ENCODE results near the gene LPA.
"Not testable (repeated sequence)": the region's sequence is repeated elsewhere in the genome, so short reads cannot be mapped to it uniquely, and the experiment has no call there.

Gene LPA

GRCh38 chr6:160544802-160545201 is 119.3 kb downstream of the LPA start:
- DNase-seq (ENCODE audit: low read depth): no peak
- TF ChIP-seq CTCF (conservative IDR thresholded peaks at IDR 0.05; ENCODE audit: low read depth, low read length): no peak
- no peak overlapping the region for H3K4me3 ChIP-seq (ENCODE audit: low read depth, low read length)

GRCh38 chr6:160535270-160535669 is 128.8 kb downstream of the LPA start:
- TF ChIP-seq CTCF (conservative IDR thresholded peaks at IDR 0.05; ENCODE audit: low read depth, low read length): no peak
- H3K4me3 ChIP-seq (ENCODE audit: low read depth, low read length): no peak overlapping the region
- no peak for DNase-seq (ENCODE audit: low read depth)

- peak; percentile 63 for DNase-seq (ENCODE audit: low read depth)
- H3K4me3 ChIP-seq (ENCODE audit: low read depth, low read length): peak overlapping the region; percentile 21
- peak; percentile 95 for TF ChIP-seq CTCF (conservative IDR thresholded peaks at IDR 0.05; ENCODE audit: low read depth, low read length)
These were observed 129.9 kb downstream of the LPA start for GRCh38 chr6:160534050-160534696.

- no peak overlapping the region for H3K4me3 ChIP-seq (ENCODE audit: low read depth, low read length)
- TF ChIP-seq CTCF (conservative IDR thresholded peaks at IDR 0.05; ENCODE audit: low read depth, low read length): no peak
- DNase-seq (ENCODE audit: low read depth): no peak
These were observed 131.8 kb downstream of the LPA start for GRCh38 chr6:160532315-160532714.

GRCh38 chr6:160531826-160532225 is 132.2 kb downstream of the LPA start:
- no peak overlapping the region for H3K4me3 ChIP-seq (ENCODE audit: low read depth, low read length)
- no peak for TF ChIP-seq CTCF (conservative IDR thresholded peaks at IDR 0.05; ENCODE audit: low read depth, low read length)
- no peak for DNase-seq (ENCODE audit: low read depth)

GRCh38 chr6:160529524-160529923 is 134.6 kb downstream of the LPA start:
- DNase-seq (ENCODE audit: low read depth); H3K4me3 ChIP-seq (ENCODE audit: low read depth, low read length): not testable (repeated sequence)

GRCh38 chr6:160523223-160523622 is 140.9 kb downstream of the LPA start:
- no peak for TF ChIP-seq CTCF (conservative IDR thresholded peaks at IDR 0.05; ENCODE audit: low read depth, low read length)
- no peak overlapping the region for H3K4me3 ChIP-seq (ENCODE audit: low read depth, low read length)
- no peak for DNase-seq (ENCODE audit: low read depth)

Measured in choroid plexus epithelial cell (primary cell).